COLO668 (cell line): ENCODE results near the gene LBP.
"Not testable (repeated sequence)": the region's sequence is repeated elsewhere in the genome, so short reads cannot be mapped to it uniquely, and the experiment has no call there.

Experiments
- DNase-seq: peaks from one replicate; lab custom pipeline; 2025; ENCODE audit not compliant: unreplicated experiment; lab: John Stamatoyannopoulos, UW

Gene LBP

DNA sequence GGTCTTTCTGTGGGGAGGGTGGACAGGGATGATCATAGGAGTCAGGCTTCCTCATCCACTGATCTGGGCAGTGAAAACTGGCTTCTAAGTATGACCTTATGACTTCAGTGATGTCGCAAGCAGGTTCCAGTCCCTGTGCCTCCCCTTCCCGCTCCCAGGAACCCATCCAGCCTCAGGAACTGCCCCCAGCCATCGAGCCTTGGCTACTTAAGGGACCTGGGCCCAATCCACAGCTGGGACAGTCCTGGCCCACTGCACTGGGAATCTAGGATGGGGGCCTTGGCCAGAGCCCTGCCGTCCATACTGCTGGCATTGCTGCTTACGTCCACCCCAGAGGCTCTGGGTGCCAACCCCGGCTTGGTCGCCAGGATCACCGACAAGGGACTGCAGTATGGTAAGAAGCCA is at the start of gene LBP:
Gene LBP, plus strand, starts transcription at position 236 of the 405 bp plus-strand sequence. Its CDS starts 35 bp downstream, at position 271.
- DNase-seq, result no peak

DNA sequence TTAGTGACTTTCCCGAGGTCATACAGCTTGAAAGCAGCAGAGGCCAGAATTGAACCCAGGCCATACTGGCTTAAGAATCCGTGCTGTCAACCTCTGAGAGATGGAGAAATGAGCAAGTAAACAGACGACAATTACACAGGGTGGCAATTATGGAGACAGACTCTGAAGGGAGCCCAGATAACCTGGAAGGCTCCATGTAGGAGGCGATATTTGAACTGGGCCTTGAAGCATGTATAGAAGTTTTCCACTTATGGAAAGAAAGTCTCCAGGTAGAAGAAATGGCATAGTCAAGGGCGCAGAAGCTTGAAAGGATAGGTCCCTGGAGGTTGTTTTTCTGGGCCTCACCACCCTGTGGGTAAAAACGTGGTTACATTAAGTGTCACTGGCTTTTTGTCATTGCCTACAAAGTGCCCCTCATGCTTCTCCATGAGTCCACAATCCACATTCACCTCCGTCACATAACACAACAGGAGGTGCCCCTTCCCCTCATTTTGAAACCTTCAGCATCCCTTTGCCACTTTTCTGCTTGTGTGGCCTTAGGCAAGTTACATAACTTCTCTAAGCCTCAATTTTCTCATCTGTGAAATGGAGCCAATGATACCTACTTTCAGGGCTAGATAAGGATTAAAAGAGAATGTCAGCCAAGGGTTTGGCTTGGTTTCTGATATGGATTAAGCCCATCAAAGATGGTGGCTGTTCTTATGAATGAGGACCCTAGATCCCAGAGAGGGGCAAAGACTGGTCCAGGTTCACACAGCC is 48.2 kb upstream of the LBP start:
- DNase-seq, result no peak

DNA sequence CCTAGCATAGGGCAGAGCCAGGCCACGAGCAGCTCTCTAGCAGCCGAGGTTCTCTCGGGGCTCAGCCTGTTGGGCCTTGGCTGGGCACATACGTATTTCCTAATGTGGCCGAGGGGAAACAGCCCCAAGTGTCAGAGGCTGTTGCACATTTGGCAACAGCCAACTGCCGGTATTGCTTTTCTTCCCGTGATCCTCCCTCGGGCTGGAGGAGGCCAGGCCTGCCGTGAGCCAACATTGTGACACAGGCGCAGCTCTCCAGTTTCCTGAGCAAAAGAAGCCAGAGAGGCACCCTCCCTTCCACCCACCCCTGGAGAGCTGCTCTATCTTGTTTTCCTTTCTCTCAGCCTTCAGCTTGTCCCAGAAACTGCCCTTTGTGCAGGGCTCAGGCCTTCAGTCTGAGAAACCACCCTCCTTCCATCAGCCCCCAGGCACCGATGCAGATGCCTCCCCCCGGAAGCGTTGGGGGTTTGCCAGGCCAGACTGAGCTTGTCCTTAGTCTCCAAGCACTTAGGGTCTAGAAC is 47.5 kb upstream of the LBP start:
- DNase-seq, result no peak

DNA sequence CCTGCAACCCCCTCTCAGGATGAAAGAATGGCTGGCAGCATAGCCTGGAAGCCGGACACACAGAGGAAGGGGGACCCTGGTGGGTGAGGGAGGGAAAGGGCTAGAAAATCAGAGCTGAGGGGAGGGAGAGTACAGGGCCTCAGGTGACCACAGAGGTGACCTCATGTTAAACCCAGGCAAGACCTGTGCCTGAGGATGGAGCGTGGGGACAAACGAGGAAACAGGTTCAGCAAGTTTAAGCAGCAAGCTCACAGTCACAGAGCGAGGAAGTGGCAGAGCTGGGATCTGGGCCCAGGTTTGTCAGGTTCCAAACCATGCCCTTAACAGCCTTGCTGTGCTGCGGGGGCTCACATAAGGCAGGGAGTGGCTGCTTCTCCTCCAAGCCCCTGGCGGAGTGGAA is 46.3 kb upstream of the LBP start:
- no peak for DNase-seq

- DNase-seq, result no peak
These were observed 45.8 kb upstream of the LBP start for GRCh38 chr20:38300438-38300837.

DNA sequence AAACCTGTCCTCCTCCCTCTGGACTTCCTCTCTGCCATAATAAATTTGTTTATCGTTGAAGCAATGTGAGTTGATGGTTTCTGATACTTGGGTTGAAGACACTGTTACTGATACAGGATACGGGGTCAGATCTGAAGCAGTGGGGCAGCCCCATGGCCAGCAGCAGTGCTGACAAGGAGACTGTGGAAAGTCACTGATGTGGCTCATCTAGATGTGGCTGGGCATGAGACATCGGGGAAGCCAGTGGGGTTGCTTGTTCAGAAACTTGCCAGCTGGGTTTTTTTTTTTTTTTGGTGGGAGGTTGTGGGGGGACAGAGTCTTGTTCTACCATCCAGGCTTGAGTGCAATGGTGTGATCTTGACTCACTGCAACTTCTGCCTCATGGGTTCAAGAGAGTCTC is 45.0 kb upstream of the LBP start:
- no peak for DNase-seq

DNA sequence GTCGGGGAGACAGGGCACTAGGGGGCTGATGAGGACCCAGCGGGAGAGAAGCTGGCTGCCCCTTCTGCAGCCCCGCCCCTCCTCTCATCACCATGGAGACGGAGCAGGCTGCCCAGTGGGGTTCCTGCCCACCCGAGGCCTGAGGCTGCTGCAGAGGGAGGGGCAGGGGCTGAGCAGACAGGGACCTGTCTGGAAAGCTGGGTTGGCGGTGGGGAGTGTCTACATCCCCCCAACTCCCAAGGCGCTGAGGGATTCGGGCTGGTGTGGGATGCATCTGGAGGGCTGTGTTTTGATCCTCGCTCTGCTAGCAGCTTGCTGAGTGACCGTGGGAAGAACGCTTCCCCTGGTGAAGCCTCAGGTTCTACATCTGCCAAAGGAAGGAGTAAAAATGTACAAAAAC is 43.5 kb upstream of the LBP start:
- DNase-seq, result no peak

- DNase-seq, result no peak
These were observed 42.3 kb upstream of the LBP start, which contains the start of gene BPI for GRCh38 chr20:38303908-38304379. TSS of gene BPI (plus strand) at chr20:38304156. CDS start at chr20:38304224, 68 bp downstream.

- DNase-seq, result peak; percentile 10
These were observed 41.3 kb upstream of the LBP start for GRCh38 chr20:38304845-38305447.

GRCh38 chr20:38305541-38305940 is 40.7 kb upstream of the LBP start:
- no peak for DNase-seq

DNA sequence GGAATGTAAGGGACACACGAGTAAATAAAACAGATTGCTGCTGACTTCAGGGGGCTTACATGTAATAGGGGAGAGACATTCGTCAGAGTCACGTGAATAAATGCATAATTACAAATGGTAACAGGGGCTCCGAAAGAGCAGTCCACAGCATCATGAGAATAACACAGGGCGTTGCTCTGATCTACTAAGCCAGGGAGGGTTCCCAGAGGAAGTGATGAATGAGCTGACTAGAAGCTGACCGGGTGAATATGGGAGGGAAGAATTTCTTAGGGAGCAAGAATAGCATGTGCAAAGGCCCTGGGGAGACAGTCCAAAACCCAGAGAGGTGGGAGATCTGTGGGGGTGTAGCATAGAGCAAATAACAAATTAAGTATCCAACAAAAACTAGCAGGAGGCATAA is 39.9 kb upstream of the LBP start:
- no peak for DNase-seq

DNA sequence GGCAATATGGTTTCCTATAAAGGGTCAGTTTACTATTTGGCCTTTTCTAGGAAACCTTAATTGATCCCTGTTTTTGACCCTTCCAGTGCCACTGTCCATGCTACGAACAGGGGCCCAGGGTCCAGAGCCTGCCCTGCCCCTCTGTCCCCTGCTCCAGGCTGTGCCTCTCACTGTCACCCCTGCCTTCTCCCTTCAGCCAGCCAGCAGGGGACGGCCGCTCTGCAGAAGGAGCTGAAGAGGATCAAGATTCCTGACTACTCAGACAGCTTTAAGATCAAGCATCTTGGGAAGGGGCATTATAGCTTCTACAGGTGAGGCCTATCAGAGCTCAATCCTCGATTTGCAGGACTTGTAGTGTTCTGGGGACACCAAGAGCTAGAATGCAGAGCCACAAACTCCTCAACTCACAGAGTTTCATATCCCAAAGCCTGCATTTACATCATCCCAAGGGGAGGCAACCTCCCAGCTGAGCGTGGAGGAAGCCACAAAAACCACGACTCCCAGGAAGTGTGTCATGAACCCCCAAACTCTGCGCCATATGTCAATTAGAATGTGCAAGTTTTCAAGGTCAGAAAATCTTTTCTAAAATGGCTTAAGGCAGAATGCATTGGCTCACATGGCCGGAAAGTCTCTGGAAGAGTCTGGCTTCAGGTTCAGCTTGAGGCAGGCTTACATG is 38.8 kb upstream of the LBP start:
- DNase-seq, result no peak

DNA sequence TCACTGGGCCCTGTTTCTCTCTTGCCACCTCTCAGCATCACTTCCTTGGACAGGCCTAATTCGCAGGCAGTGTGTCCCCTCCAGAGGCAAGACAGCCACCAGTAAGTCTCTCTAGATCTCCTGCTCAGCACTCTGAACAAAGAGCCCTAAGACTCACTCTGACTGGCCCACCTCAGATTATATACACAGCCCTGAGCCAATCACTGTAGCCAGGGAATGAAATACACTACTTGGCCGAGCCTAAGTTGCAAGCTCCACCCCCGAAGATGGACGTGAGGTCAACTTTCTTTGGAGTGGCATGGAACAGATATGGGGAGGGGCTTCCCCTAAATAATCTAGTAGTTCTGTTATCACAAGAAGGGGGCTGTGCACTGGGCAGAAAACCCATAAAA is 38.2 kb upstream of the LBP start:
- no peak for DNase-seq

DNA sequence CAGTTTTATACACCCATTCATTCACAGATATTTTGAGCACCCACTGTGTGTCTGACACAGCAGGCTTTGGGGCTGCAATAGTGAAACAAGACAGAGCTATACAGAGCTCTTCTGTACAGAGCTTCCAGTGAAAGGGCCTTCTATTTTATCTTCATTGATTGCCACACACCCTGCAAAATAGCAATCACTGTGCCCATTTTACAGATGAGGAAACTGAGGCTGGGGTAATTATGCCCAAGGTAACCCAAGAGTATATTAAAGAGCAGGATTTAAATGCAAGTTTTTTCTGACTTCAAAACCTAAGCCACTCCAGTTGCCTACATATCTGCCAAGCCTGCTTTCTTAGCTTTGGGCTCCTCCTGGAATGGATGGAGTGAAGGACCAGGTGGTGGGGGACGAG is 37.8 kb upstream of the LBP start:
- no peak for DNase-seq

DNA sequence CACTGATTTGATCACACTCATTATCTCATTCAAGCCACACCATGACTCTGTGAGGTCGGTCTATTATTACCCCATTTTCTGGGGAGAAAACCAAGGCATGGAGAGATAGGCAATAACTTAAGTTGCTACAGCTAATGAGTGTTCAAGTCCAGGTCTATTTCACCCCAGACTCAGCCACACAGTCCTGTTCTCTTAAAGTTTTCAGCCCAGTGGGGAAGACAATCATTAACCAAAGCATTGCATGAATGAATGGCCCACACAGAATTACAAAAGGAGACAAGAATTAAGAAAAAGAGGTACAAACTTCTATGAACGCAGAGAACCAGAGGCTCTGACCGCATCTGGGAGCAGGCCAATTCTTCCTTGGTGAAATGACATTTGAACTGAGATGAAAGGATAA is 35.2 kb upstream of the LBP start:
- DNase-seq, result no peak

DNA sequence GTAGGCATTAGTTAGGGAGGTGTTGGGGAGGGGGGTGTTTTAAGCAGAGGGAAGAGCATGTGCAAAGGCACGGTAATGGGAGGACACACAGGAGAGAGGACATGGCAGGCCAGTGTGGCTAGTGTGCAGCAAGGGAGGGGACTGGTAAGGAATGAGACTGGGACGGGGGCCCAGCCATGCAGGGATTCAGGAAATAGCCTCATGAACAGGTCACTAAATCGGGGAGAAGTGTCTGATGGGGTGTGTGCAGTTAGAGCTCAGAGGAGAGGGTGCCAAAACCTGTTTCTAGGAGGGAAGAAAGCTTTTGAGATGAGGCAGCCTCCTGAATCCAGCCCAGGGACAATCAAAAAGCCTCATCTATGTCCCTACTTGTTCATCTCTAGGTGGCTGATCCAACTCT is 34.8 kb upstream of the LBP start:
- no peak for DNase-seq

GRCh38 chr20:38313676-38314075 is 32.6 kb upstream of the LBP start:
- DNase-seq, result no peak

- not testable (repeated sequence) for DNase-seq
These were observed 31.9 kb upstream of the LBP start for GRCh38 chr20:38314350-38314749.

DNA sequence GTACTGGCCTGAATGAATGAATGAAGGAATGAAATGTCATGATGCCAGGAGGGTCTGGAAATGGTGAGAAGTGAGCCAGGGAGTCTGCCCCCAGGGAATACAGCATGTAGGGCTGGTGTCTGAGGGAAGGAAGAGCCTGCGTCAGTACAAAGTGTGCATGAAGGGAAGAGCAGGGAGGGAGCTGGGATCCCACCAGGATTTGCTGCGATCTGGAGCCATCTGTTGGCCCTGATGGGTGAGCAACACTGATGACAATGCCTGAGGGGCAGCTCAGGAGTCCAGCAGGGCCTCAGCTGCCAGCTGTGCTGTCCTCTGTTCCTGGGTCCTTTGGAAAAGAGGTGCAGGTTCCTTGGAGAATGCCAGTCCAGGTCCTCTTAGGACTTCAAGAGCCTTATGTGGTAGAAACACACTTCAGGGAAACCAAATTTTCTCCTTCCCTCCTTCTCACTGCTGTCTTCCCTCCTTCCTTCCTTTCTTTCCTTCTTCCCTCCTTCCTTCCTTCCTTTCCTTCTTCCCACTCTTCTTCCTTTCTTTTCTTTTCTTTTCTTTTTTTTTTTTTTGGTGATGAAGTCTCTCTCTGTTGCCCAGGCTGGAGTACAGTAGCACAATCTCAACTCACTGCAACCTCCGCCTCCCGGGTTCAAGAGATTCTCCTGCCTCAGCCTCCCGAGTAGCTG is 30.9 kb upstream of the LBP start:
- no peak for DNase-seq

DNA sequence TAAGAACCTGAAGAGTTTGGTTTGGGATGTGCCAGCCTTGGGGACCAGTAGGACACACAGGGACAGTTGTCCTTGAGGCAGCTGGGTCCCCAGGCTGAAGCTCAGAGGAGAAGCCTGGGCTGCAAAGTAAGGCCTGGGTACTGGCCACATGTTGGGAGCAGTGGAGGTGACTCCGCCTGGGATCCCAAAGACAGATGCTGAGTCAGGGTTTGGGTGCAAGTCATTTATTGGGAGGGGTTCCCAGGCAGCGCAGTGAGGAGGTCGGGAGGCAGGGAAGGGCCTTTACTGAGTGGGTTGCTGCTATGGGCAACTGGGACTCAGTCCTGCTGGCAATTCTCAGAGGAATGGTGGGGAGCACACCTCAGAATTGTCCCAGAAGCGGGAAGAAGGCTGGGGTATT is 29.9 kb upstream of the LBP start:
- DNase-seq, result no peak

- DNase-seq, result no peak
These were observed 28.9 kb upstream of the LBP start for GRCh38 chr20:38317422-38317821.
